Lung (tissue), 16 donors: ENCODE data around the gene CENPO. TPM values are rescaled to one million over a fixed set of nuclear protein-coding genes. Genes with fewer than 3 reads are reported as not detected.

Source experiments
- ATAC-seq: fragments of 200-7000 bp; cut with Tn5 transposase; one replicate; pipeline ENCODE4 v1.9.1; 2020; ENCODE audit warnings: moderate number of reproducible peaks; ENCODE audit not compliant: insufficient read depth, low FRiP score
- DNase-seq, 3 donors: peaks; one replicate each; pipeline ENCODE4 v3.0.0-alpha.2; 2013 to 2017
- H3K27ac ChIP-seq, 2 donors: one replicate each; pipeline ENCODE4 v1.5.1; 2013; ENCODE audit warnings: mild to moderate bottlenecking in 2 of 2, moderate library complexity in 2 of 2, control low read depth in 1 of 2, inconsistent platforms in 1 of 2, low read depth in 1 of 2, low read length in 1 of 2
- H3K27me3 ChIP-seq, 3 donors: one replicate each; pipeline ENCODE4 v1.5.1; 2013; ENCODE audit warnings: low read length in 2 of 3; ENCODE audit not compliant: control insufficient read depth in 3 of 3, insufficient read depth in 3 of 3
- H3K36me3 ChIP-seq, 4 donors: one replicate each; pipeline ENCODE4 v1.5.1; 2013; ENCODE audit warnings: low read length in 4 of 4, mild to moderate bottlenecking in 1 of 4, moderate library complexity in 1 of 4; ENCODE audit not compliant: control insufficient read depth in 4 of 4, insufficient read depth in 4 of 4
- H3K4me1 ChIP-seq, 5 donors: one replicate each; pipeline ENCODE4 v1.5.1; 2013; ENCODE audit warnings: low read length in 5 of 5, mild to moderate bottlenecking in 2 of 5, moderate library complexity in 1 of 5; ENCODE audit not compliant: control insufficient read depth in 5 of 5, insufficient read depth in 5 of 5
- H3K4me3 ChIP-seq: one replicate; pipeline ENCODE4 v1.5.1; 2013; ENCODE audit warnings: mild to moderate bottlenecking, control low read depth, moderate library complexity
- H3K9ac ChIP-seq, 2 donors: one replicate each; pipeline ENCODE4 v1.5.1; 2013; ENCODE audit warnings: low read length in 2 of 2, control low read depth in 1 of 2; ENCODE audit not compliant: insufficient read depth in 1 of 2
- H3K9me3 ChIP-seq, 4 donors: one replicate each; pipeline ENCODE4 v1.5.1; 2013; ENCODE audit warnings: low read length in 3 of 4, mild to moderate bottlenecking in 1 of 4, moderate library complexity in 1 of 4; ENCODE audit not compliant: control insufficient read depth in 4 of 4, insufficient read depth in 3 of 4
- CTCF ChIP-seq: IDR thresholded peaks from 2 replicates; pipeline ENCODE4 v1.5.1; 2012; ENCODE audit warnings: mild to moderate bottlenecking; ENCODE audit errors: control extremely low read depth, extremely low read depth
- WGBS, 2 donors: extraction: QIAGEN DNeasy Blood & Tissue Kit; methylation state at CpG; one replicate each; pipeline ENCODE4 v1.1.7; 2013; 5-methylcytosine and 5-hydroxymethylcytosine counted together
- long read RNA-seq, 5 donors: transcript quantifications; one replicate each; lab custom pipeline, GENCODE V29; 2026
- polyA plus RNA-seq, 2 donors: library from polyadenylated mRNA; stranded (reverse); fragments of 200-250 nt; gene quantifications; one replicate each; pipeline ENCODE4 v1.2.1, GENCODE V29; 2013
- total RNA-seq, 2 donors: library from RNA; depleted of rRNA in 1 of 2; stranded (reverse); fragments of >200 nt in 1 of 2; gene quantifications; one replicate each; pipeline ENCODE4 v1.2.1, GENCODE V29; 2014 to 2021
- donor health status: control.
- donor health status: control.
- donor health status: Bipolar disorder and iron deficiency.
- donor health status: healthy.
- donor health status: DM: yes; HTN: yes; CAD: no.

Gene CENPO
- total RNA-seq = 1 to 10 TPM; 7.9 to 9.6 TPM
- 1 to 10 TPM; 3.5 to 3.8 TPM for polyA plus RNA-seq
- long read RNA-seq, donor 1, full-length matches to known transcripts = 1 of 1 reads
- long read RNA-seq, donor 1, partial matches to known transcripts = 0 of 1 reads
- long read RNA-seq, donor 1, other reads (novel, unspliced or antisense) = 0 of 1 reads
- long read RNA-seq, donor 2, full-length matches to known transcripts = 2 of 10 reads
- long read RNA-seq, donor 2, partial matches to known transcripts = 8 of 10 reads
- long read RNA-seq, donor 2, other reads (novel, unspliced or antisense) = 0 of 10 reads
- long read RNA-seq, donor 3, partial matches to known transcripts = 0 of 1 reads
- long read RNA-seq, donor 3, other reads (novel, unspliced or antisense) = 0 of 1 reads
- long read RNA-seq, donor 4, full-length matches to known transcripts = 1 of 103 reads
- long read RNA-seq, donor 4, partial matches to known transcripts = 0 of 103 reads
- long read RNA-seq, donor 4, other reads (novel, unspliced or antisense) = 102 of 103 reads
- long read RNA-seq, donor 5, full-length matches to known transcripts = 4 of 4 reads
- long read RNA-seq, donor 5, partial matches to known transcripts = 0 of 4 reads
- long read RNA-seq, donor 5, other reads (novel, unspliced or antisense) = 0 of 4 reads

- H3K36me3 ChIP-seq = peaks cover 0 to 3% (median 0%) of the 10 kb centered on the region in 4 donors
- H3K27ac ChIP-seq = peak within 1 kb of the TSS; percentile 93 to 97
- no peaks in the 10 kb centered on the region for H3K27me3 ChIP-seq
- peak; percentile 97 to 99 (median 98) for DNase-seq
- ATAC-seq = peak; percentile 99
- WGBS, 2 donors = 0% methylated on average over 68 to 74 of the region's 74 CpGs
- H3K4me3 ChIP-seq = peak within 1 kb of the TSS; percentile 63
- TF ChIP-seq CTCF = no peak
- peaks cover 0 to 29% (median 6%) of the 10 kb centered on the region in 5 donors for H3K4me1 ChIP-seq
- H3K9ac ChIP-seq = peak within 1 kb of the TSS; percentile 69 to 73
- H3K9me3 ChIP-seq = no peaks in the 10 kb centered on the region
These were observed at the start of gene CENPO, which contains the start of gene PTRHD1 for GRCh38 chr2:24792874-24793760. Gene CENPO (plus strand): TSS chr2:24793425. CDS start chr2:24793920, 495 bp downstream. Gene PTRHD1 (minus strand): TSS chr2:24793391. CDS start chr2:24793377, 14 bp downstream.

- 62 to 67% methylated on average over 3 of the region's 3 CpGs for WGBS, 2 donors
- Histone ChIP-seq H3K27me3 (no peaks in the 10 kb centered on the region), H3K27ac (no peak overlapping the region), H3K36me3 (peaks cover 5 to 28% (median 17%) of the 10 kb centered on the region in 4 donors), H3K9me3 (no peaks in the 10 kb centered on the region), H3K9ac (no peak overlapping the region), H3K4me1 (peaks cover 0 to 18% (median 3%) of the 10 kb centered on the region in 5 donors), H3K4me3 (no peak overlapping the region)
- no peak for TF ChIP-seq CTCF
- no peak for DNase-seq
- ATAC-seq = no peak
These were observed 49.3 kb upstream of the CENPO start for GRCh38 chr2:24743924-24744323.

GRCh38 chr2:24744356-24744755 lies 48.9 kb upstream of the CENPO start:
- Histone ChIP-seq H3K4me1 (peaks cover 0 to 18% (median 3%) of the 10 kb centered on the region in 5 donors), H3K27ac (no peak overlapping the region), H3K27me3 (no peaks in the 10 kb centered on the region), H3K9ac (no peak overlapping the region), H3K9me3 (no peaks in the 10 kb centered on the region), H3K36me3 (peaks cover 4 to 28% (median 17%) of the 10 kb centered on the region in 4 donors), H3K4me3 (no peak overlapping the region)
- 67 to 80% methylated on average over 1 of the region's 1 CpG for WGBS, 2 donors
- ATAC-seq (no peak), DNase-seq (peak in 2 of 3 donors; percentile 83 to 84)
- TF ChIP-seq CTCF = no peak
